ENCODE data around the gene SNX33.
A peak's percentile ranks its signal among the peaks of the same experiment; 100 is the strongest.

Gene SNX33

GRCh38 chr15:75641603-75642002 is 6.1 kb upstream of the SNX33 start:
- no peak overlapping the region for H3K4me2 ChIP-seq (ENCODE audit: low read depth, low read length, poor library complexity, severe bottlenecking)
- no peaks in the 10 kb centered on the region for H3K27me3 ChIP-seq (ENCODE audit: insufficient read depth, low read length, poor library complexity, severe bottlenecking)
- H3K9me2 ChIP-seq (replicated peaks; ENCODE audit: low read depth, low read length): no peaks in the 10 kb centered on the region
- H3K9ac ChIP-seq (ENCODE audit: low read depth, low read length, poor library complexity, severe bottlenecking): no peak overlapping the region
- no peak overlapping the region for H2AFZ ChIP-seq (ENCODE audit: low read length)
- no peak for TF ChIP-seq EZH2phosphoT487 (IDR thresholded peaks at IDR 0.05; ENCODE audit: borderline replicate concordance)
- no peak for TF ChIP-seq CTCF (conservative IDR thresholded peaks at IDR 0.05; ENCODE audit: low read length)
- peaks cover 26% of the 10 kb centered on the region for H4K20me1 ChIP-seq (ENCODE audit: insufficient read depth, low read length, poor library complexity, severe bottlenecking)
- H3K4me3 ChIP-seq (ENCODE audit: low read length, poor library complexity, severe bottlenecking): no peak overlapping the region
- H3K4me1 ChIP-seq (ENCODE audit: insufficient read depth, low read length, poor library complexity, severe bottlenecking): peaks cover 29% of the 10 kb centered on the region
- H3K9me3 ChIP-seq (ENCODE audit: insufficient read depth, low read depth, low read length): no peaks in the 10 kb centered on the region
- H3K79me2 ChIP-seq (ENCODE audit: insufficient read depth, low read length): peaks cover 32% of the 10 kb centered on the region
- H3F3A ChIP-seq (ENCODE audit: low read depth): no peaks in the 10 kb centered on the region
- H3K36me3 ChIP-seq (ENCODE audit: insufficient read depth, low read length): no peaks in the 10 kb centered on the region

GRCh38 chr15:75644376-75644775 is 3.3 kb upstream of the SNX33 start:
- peaks cover under 1% of the 10 kb centered on the region for H4K20me1 ChIP-seq (ENCODE audit: insufficient read depth, low read length, poor library complexity, severe bottlenecking)
- H3K9me2 ChIP-seq (replicated peaks; ENCODE audit: low read depth, low read length): no peaks in the 10 kb centered on the region
- peaks cover 5% of the 10 kb centered on the region for H3K79me2 ChIP-seq (ENCODE audit: insufficient read depth, low read length)
- no peaks in the 10 kb centered on the region for H3K9me3 ChIP-seq (ENCODE audit: insufficient read depth, low read depth, low read length)
- peaks cover 26% of the 10 kb centered on the region for H3K4me1 ChIP-seq (ENCODE audit: insufficient read depth, low read length, poor library complexity, severe bottlenecking)
- no peak overlapping the region for H3K9ac ChIP-seq (ENCODE audit: low read depth, low read length, poor library complexity, severe bottlenecking)
- no peak overlapping the region for H3K4me3 ChIP-seq (ENCODE audit: low read length, poor library complexity, severe bottlenecking)
- peaks cover 3% of the 10 kb centered on the region; the same call in 1 of the 2 replicates for H3F3A ChIP-seq (ENCODE audit: low read depth)
- H3K36me3 ChIP-seq (ENCODE audit: insufficient read depth, low read length): no peaks in the 10 kb centered on the region
- no peak for TF ChIP-seq EZH2phosphoT487 (IDR thresholded peaks at IDR 0.05; ENCODE audit: borderline replicate concordance)
- no peaks in the 10 kb centered on the region for H3K27me3 ChIP-seq (ENCODE audit: insufficient read depth, low read length, poor library complexity, severe bottlenecking)
- H2AFZ ChIP-seq (ENCODE audit: low read length): no peak overlapping the region
- H3K4me2 ChIP-seq (ENCODE audit: low read depth, low read length, poor library complexity, severe bottlenecking): no peak overlapping the region

GRCh38 chr15:75646112-75646943 is 1.4 kb upstream of the SNX33 start:
- H3K36me3 ChIP-seq (ENCODE audit: insufficient read depth, low read length): no peaks in the 10 kb centered on the region
- peaks cover 3% of the 10 kb centered on the region; the same call in 1 of the 2 replicates for H3F3A ChIP-seq (ENCODE audit: low read depth)
- TF ChIP-seq CTCF (conservative IDR thresholded peaks at IDR 0.05; ENCODE audit: low read length) (no peak), EZH2phosphoT487 (IDR thresholded peaks at IDR 0.05; ENCODE audit: borderline replicate concordance) (no peak)
- H3K4me2 ChIP-seq (ENCODE audit: low read depth, low read length, poor library complexity, severe bottlenecking): peak overlapping the region; percentile 93
- no peaks in the 10 kb centered on the region for H3K9me3 ChIP-seq (ENCODE audit: insufficient read depth, low read depth, low read length)
- H3K9ac ChIP-seq (ENCODE audit: low read depth, low read length, poor library complexity, severe bottlenecking): peak overlapping the region; percentile 81
- H3K9me2 ChIP-seq (replicated peaks; ENCODE audit: low read depth, low read length): no peaks in the 10 kb centered on the region
- no peaks in the 10 kb centered on the region for H3K27me3 ChIP-seq (ENCODE audit: insufficient read depth, low read length, poor library complexity, severe bottlenecking)
- H2AFZ ChIP-seq (ENCODE audit: low read length): peak overlapping the region; percentile 95
- no peaks in the 10 kb centered on the region for H4K20me1 ChIP-seq (ENCODE audit: insufficient read depth, low read length, poor library complexity, severe bottlenecking)
- H3K4me3 ChIP-seq (ENCODE audit: low read length, poor library complexity, severe bottlenecking): peak overlapping the region; percentile 91
- no peaks in the 10 kb centered on the region for H3K79me2 ChIP-seq (ENCODE audit: insufficient read depth, low read length)
- peaks cover 32% of the 10 kb centered on the region for H3K4me1 ChIP-seq (ENCODE audit: insufficient read depth, low read length, poor library complexity, severe bottlenecking)

Measured in Loucy (cell line).